Ascending aorta (tissue), 2 donors: ENCODE results near the gene CCDC9B. TPM values are rescaled to one million over a fixed set of nuclear protein-coding genes. Genes with fewer than 3 reads are reported as not detected.

Experiments used
- DNase-seq, 2 donors: peaks; one replicate each; pipeline ENCODE4 v3.0.0-alpha.2; 2019; ENCODE audit warnings: low spot score in 2 of 2
- H3K27ac ChIP-seq, 2 donors: fragments of 200-600 bp; sonication (generic); one replicate each; pipeline ENCODE4 v1.5.1; 2016 to 2017; ENCODE audit warnings: mild to moderate bottlenecking in 1 of 2
- H3K27me3 ChIP-seq: fragments of 200-600 bp; sonication (generic); one replicate; pipeline ENCODE4 v1.5.1; 2017
- H3K36me3 ChIP-seq, 2 donors: fragments of 200-600 bp; sonication (generic); one replicate each; pipeline ENCODE4 v1.5.1; 2016
- H3K4me1 ChIP-seq, 2 donors: fragments of 200-600 bp; sonication (generic); one replicate each; pipeline ENCODE4 v1.5.1; 2016 to 2017; ENCODE audit warnings: mild to moderate bottlenecking in 1 of 2
- H3K4me3 ChIP-seq, 2 donors: fragments of 200-600 bp; sonication (generic); one replicate each; pipeline ENCODE4 v1.5.1; 2016 to 2017; ENCODE audit warnings: mild to moderate bottlenecking in 1 of 2
- H3K9me3 ChIP-seq, 2 donors: fragments of 200-600 bp; sonication (generic); one replicate each; pipeline ENCODE4 v1.5.1; 2016
- intact Hi-C: fragments of 100-400 bp; cut with DNase I; formaldehyde crosslinking; loops from one replicate; pipeline ENCODE4 v1.15.1; 2023
- total RNA-seq: library from RNA; depleted of rRNA; stranded (reverse); fragments of >200 nt; gene quantifications from one replicate; pipeline ENCODE4 v1.1.0, GENCODE V29; 2016
- TF ChIP-seq, protein P1 (sequence below), 3 experiments: fragments of 200-600 bp in 2 of 3; fragments of 450-650 bp in 1 of 3; sonication (generic) in 2 of 3; IDR thresholded peaks; one replicate each; pipeline ENCODE4 v1.5.1; 2016 to 2019; ENCODE audit warnings: antibody characterized with exemption in 3 of 3, mild to moderate bottlenecking in 1 of 3, moderate library complexity in 1 of 3

Gene CCDC9B
- total RNA-seq, 1 donor from 2014 or later = 55.8 TPM

DNA sequence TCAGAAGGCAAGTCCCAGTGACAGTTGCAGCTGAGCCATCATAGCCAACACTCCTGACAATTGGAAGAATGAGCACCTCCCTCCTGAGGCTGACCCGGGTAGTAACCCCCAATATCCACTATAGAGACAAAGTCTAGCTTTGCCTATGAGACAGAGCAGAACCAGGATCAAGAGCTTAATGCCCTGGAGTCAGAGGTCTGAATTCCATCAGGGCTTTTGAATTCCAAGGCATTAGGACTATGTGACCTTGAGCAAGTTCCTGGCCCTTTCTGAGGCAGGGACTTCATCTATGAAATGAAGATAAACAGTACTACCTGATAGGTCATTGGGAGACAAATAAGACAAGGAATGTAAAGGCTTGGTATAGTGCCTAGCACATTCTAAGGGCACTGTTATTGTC lies 20.3 kb downstream of the CCDC9B start:
- no peaks in the 10 kb centered on the region for H3K9me3 ChIP-seq
- TF ChIP-seq, protein P1, sequence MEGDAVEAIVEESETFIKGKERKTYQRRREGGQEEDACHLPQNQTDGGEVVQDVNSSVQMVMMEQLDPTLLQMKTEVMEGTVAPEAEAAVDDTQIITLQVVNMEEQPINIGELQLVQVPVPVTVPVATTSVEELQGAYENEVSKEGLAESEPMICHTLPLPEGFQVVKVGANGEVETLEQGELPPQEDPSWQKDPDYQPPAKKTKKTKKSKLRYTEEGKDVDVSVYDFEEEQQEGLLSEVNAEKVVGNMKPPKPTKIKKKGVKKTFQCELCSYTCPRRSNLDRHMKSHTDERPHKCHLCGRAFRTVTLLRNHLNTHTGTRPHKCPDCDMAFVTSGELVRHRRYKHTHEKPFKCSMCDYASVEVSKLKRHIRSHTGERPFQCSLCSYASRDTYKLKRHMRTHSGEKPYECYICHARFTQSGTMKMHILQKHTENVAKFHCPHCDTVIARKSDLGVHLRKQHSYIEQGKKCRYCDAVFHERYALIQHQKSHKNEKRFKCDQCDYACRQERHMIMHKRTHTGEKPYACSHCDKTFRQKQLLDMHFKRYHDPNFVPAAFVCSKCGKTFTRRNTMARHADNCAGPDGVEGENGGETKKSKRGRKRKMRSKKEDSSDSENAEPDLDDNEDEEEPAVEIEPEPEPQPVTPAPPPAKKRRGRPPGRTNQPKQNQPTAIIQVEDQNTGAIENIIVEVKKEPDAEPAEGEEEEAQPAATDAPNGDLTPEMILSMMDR (IDR thresholded peaks at IDR 0.05) = no peak
- no peak overlapping the region for H3K27ac ChIP-seq
- peaks cover 3 to 8% of the 10 kb centered on the region in 2 donors for H3K4me1 ChIP-seq
- no peak for DNase-seq
- no peaks in the 10 kb centered on the region for H3K36me3 ChIP-seq
- H3K27me3 ChIP-seq = no peaks in the 10 kb centered on the region
- no peak overlapping the region for H3K4me3 ChIP-seq
- intact Hi-C loops = loop anchor here (5.0 kb wide), 1 partner anchor 218 kb away; no protein-coding TSS in a partner anchor

DNA sequence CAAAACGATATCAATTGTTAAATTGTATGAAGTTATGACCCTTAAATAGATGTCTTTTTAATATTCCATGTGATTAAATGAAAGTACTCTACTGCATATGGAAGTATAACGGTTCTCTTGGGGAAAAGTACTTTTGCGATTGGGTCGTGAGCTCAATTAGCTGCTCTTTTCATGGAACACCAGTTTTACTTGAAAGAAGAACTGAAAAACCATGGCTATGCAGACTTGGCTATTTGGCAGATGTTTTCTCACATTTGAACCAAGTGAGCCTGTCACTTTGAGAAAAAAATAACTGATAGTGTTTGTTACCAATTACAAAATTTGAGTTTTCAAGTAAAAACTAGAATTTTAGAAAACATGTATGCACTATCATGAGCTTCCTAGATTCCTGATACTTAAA lies 23.2 kb downstream of the CCDC9B start:
- Histone ChIP-seq H3K4me3 (no peak overlapping the region), H3K4me1 (peaks cover 0 to 6% of the 10 kb centered on the region in 2 donors), H3K27me3 (no peaks in the 10 kb centered on the region), H3K9me3 (no peaks in the 10 kb centered on the region), H3K36me3 (no peaks in the 10 kb centered on the region), H3K27ac (no peak overlapping the region)
- intact Hi-C loops = no loop called here
- TF ChIP-seq, protein P1 (IDR thresholded peaks at IDR 0.05) = no peak
- DNase-seq = no peak

DNA sequence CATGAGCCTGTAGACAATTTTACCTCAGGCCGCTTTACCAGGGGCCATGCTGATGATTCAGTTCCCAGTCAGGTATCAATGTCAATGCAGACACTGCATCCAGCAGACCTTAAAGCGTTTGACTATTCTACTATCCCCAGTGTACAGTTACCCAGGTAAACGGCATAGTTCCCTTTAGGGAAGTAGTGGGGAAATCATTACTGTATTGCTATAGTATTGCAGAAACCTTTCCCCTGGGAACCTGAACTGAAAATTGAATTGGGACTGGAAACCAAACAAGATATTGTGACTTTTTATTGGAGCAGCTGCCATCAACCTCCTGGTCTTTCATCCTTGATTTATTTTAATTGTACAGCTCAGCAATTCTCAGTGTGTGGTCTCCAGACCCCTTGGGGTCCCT lies 23.8 kb downstream of the CCDC9B start:
- Histone ChIP-seq H3K4me3 (no peak overlapping the region), H3K9me3 (no peaks in the 10 kb centered on the region), H3K36me3 (no peaks in the 10 kb centered on the region), H3K27me3 (no peaks in the 10 kb centered on the region), H3K4me1 (peaks cover 0 to 2% of the 10 kb centered on the region in 2 donors), H3K27ac (no peak overlapping the region)
- TF ChIP-seq, protein P1 (IDR thresholded peaks at IDR 0.05) = no peak
- intact Hi-C loops = no loop called here
- no peak for DNase-seq

DNA sequence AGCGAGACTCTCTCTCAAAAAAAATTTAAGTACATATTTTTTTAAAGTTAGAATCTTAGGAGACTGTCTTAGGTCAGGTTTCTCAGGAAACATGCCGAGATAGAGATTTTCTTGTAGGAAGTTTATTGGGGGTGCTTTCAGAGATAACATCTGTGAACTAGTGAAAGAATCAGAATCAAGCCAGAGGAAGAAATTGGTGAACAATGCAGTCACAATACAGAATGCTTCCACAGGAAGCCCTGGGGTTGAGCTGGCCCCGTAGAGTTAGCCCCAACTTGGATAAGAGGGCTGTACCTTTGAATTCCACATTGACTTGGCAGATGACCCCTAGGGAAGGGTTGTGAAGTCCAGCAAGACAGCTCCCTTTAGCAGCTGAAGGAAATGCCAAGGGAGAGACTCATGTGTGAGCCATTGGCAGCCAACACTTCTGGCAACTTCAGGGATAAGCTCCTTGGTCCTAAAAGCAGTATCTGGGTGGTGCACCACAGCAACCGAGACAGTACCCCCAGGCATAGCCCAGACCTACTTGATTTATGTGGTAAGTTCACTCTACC lies 25.9 kb downstream of the CCDC9B start:
- no peaks in the 10 kb centered on the region for H3K9me3 ChIP-seq
- H3K4me3 ChIP-seq = no peak overlapping the region
- intact Hi-C loops = no loop called here
- TF ChIP-seq, protein P1 (IDR thresholded peaks at IDR 0.05) = no peak
- H3K36me3 ChIP-seq = no peaks in the 10 kb centered on the region
- H3K4me1 ChIP-seq = no peaks in the 10 kb centered on the region
- H3K27me3 ChIP-seq = no peaks in the 10 kb centered on the region
- no peak overlapping the region for H3K27ac ChIP-seq
- DNase-seq = no peak

DNA sequence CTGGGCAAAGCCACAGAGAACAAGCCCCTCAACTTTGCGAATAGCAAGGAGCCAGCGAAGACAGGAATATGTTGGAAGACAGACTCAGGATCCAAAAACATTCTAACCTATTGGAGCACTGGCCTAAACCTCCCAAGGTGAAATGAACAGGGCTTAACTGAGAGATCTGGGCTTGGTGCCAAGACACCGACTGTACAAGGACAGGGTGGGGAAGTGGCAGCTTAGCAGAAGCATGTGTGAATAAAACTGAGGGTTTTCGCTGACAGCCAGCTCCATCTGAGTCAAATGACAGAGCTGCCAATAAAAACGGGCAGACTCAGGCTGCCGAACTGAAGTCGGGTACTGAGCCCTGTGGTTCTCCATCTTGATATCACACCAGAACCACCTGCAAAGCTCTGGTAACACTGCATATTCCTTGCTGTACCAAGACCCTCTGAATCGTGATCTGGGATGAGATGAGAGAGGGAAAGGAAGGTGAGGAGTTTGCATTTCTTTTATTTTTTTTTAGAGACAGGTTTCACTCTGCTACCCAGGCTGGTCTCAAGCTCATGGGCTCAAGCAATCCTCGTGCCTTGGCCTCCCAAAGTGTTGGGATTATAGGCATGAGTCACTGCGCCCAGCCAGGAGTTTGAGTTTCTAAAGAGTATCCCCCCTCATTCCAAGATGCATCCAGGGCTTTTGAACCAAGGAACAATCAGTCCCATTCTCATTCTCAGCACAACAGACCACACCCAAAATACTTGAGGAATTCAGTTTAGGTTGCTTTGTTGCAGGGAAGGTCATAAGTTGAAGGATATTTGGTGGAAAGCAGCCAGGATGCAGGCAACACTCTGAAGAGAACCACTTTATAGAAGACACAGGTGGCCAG lies 27.0 kb downstream of the CCDC9B start:
- no peaks in the 10 kb centered on the region for H3K27me3 ChIP-seq
- no peaks in the 10 kb centered on the region for H3K4me1 ChIP-seq
- TF ChIP-seq, protein P1 (IDR thresholded peaks at IDR 0.05) = no peak
- no peaks in the 10 kb centered on the region for H3K36me3 ChIP-seq
- intact Hi-C loops = no loop called here
- DNase-seq = no peak
- H3K9me3 ChIP-seq = no peaks in the 10 kb centered on the region
- H3K4me3 ChIP-seq = no peak overlapping the region
- H3K27ac ChIP-seq = no peak overlapping the region
